ENCODE data around the gene DNAJA1. TPM values are rescaled to one million over a fixed set of nuclear protein-coding genes. Genes with fewer than 3 reads are reported as not detected.

Gene DNAJA1
- polyA plus RNA-seq, 3 donors, result 260 to 290 (median 269) TPM

DNA sequence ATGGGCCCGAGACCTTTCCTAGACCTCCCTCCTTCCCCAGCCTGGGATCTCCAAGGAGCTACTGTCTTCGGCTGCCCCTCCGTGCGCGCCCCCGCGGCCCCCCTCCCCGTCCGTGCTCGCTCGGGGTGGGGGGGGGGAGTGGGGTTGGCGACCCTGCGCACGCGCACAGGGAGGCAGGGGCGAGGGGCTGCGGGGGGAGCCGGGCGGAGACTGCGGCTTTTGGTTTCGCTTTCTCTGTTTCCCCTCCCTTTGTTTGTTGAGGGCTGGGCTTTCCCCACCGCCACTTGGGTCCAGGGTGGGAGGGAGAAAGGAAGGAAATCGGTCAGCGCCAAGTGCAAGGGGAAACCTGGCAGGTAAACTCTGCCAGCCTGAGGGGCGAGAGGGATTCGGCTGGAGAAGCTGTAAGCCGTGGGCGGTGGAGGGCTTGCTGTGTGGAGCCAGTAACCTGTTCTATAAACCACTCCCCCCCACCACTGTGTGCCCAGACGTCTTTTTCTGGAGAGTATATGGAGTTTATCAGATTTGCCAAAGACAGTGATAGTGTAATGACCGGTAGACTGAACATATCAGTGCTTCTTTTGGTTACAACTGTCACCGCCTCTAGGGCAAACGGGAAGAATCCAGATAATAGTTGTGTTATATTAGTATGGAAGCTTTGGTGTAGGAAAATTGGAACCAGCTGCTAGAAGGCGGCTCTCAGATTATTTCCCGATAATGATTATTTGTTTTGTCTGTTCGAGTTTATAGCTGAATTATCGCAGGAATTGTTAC lies 684 bp downstream of the DNAJA1 start:
- peak in 1 of 3 donors; percentile 75 for DNase-seq (ENCODE audit: low read depth in 3 of 3, low spot score in 2 of 3)

DNA sequence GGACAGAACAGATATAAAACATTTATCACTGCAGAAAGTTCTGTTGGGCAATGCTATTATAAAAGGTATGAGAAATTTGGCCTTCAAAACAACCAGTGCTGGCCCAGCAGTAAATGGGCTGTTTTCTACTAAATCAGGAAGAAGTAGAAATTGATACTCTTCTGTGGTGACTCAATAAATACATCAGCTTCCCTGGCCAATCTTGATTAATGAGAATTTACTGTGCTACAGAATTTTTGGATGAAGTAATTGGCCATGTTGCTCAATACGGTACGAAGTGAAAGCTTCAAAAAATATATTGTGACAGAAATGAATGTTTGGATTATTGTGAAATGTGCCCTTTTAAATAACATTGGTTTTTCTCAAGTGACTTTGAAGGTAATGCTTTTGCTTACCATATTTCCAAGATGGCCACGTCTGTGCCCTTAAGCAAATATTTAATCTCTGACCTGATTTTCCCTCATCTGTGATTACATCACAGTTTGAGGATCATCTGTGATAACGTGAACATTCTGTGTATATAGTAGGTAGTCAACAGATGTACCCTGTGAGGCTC lies 4.2 kb downstream of the DNAJA1 start:
- DNase-seq (ENCODE audit: low read depth in 3 of 3, low spot score in 2 of 3), result no peak

DNA sequence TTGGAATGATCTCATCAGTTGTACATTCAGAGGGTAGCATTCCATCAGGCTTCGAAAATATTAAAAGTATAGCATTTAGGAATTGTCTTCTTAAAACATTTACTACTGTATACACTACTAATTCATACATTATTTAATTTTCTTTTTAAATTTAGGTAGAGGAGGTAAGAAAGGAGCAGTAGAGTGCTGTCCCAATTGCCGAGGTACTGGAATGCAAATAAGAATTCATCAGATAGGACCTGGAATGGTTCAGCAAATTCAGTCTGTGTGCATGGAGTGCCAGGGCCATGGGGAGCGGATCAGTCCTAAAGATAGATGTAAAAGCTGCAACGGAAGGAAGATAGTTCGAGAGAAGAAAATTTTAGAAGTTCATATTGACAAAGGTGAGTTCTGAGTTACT lies 5.2 kb downstream of the DNAJA1 start:
- DNase-seq (ENCODE audit: low read depth in 3 of 3, low spot score in 2 of 3), result no peak

DNA sequence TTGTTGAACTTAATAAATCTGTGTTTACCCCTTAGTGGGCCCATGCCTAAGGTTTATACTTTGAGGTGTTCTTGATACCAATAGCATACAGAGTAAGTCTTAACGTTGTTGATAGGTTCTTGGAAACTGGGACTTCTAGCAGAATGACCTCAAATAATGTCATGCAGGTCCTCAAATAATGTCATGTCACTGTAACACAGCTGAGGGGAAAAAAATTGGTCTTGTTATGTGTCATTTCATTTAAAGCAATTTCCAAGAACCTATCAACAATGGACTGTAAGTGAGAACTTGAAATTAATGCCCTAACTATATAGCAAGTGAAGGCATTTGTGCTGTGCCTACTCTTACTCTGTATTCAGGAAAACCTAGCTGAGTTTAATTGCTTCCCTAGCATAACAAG lies 7.2 kb downstream of the DNAJA1 start:
- no peak for DNase-seq (ENCODE audit: low read depth in 3 of 3, low spot score in 2 of 3)

DNA sequence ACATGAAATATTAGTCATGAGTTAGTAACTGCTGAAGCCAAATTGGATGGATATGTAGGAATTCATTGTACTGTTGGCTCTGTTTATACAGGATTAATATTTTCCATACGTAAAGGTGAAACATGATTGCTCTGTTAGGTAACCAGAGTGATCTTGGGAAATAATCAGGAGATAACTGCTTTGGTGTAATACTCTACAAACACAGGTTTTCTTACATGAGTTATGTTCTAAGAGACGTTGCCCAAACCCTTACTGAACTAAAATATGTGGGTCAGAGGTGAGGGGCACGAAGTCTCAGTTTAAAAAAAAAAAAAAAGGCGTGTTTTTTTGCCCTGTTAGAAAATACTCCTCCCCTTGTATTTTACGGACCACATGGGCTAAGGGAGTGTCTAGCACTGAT lies 7.8 kb downstream of the DNAJA1 start:
- no peak for DNase-seq (ENCODE audit: low read depth in 3 of 3, low spot score in 2 of 3)

DNA sequence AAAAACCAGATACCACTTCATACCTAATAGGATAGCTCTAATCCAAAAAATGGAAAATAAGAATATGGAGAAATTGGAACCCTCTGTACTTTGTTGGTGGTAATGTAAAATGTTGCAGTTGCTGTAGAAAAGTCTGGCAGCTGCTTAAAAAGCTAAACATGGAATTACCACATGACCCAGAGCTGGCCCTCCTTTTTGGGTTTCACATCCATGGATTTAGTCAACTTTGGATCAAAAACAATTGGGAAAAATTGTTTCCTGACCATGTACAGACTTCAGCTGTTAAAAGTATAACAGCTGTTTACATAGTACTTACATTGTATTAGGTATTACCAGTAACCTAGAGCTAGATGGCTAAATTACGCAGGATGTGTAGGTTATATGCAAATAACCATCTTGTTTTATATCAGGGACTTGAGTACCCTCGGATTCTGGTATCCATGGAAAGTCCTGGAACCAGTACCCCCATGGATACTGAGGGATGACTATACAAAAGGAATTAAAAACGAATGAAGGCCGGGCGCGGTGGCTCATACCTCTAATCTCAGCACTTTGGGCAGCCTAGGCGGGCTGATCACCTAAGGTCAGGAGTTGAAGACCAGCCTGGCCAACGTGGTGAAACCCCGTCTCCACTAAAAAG lies 15.8 kb downstream of the DNAJA1 start:
- DNase-seq (ENCODE audit: low read depth in 3 of 3, low spot score in 2 of 3), result no peak

DNA sequence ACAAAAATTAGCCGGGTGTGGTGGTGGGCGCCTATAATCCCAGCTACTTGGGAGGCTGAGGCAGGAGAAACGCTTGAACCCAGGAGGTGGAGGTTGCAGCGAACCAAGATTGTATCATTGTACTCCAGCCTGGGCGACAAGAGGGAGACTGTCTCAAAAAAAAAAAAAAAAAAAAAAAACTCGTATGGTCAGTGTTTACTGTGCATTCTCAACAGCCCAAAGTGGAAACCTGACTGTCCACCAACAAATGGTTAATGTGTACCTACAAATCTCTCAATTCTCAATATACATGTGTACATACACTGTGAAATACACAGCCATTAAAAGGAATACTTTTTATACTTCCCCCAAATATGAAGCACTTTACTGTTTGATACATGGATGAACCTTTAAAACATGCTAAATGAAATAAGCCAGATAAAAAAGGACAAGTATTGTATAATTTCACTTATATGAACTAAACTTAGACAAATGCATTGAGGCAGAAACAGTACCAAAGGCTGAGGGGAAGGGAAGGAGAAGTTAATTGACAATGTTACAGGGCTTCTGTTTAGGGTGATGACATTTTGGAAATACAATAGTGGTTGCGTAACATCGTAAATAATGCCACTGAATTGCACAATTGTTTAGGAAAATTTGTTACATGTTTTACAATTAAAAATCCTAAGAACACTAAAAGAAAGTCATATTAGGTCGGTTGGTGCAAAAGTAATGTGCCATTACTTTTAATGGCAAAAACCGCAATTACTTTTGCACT lies 16.5 kb downstream of the DNAJA1 start:
- no peak for DNase-seq (ENCODE audit: low read depth in 3 of 3, low spot score in 2 of 3)

DNA sequence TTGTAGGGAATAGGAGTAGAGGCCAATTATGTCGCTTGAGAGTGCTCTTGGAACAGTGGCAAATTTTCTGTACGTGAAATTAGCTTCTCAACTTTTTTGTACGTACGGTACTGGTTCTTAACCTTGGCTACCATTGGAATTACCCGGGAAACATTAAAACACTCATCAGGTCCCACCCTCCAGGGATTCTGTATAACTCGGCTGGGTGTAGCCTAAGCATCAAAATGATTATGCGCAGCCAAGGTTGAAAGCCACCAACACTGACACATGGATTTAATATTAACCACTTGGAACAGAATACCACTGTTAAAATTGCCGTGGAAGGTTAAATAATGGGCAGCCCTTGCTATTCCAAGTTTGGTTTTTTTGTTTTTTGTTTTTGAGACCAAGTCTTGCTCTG lies 17.4 kb downstream of the DNAJA1 start:
- no peak for DNase-seq (ENCODE audit: low read depth in 3 of 3, low spot score in 2 of 3)

DNA sequence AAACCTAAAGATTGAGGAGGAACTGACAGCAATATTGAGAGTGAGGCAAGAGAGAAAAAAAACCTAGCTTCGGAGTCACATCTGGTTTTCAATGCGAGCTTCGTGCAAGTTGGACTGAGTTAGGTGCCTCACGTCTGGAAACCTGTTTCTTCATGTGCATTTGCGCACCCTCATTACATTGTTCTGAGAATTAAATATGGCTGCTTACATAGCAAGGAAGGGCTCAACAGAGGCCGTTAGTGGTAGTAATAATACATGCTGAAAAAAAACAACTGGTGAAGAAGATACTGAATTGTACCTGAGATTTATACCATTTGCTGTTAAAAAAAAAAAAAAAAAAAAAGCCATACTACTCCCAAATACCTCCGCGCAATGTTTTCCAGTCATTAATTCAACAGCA lies 18.6 kb downstream of the DNAJA1 start:
- DNase-seq (ENCODE audit: low read depth in 3 of 3, low spot score in 2 of 3), result no peak

DNA sequence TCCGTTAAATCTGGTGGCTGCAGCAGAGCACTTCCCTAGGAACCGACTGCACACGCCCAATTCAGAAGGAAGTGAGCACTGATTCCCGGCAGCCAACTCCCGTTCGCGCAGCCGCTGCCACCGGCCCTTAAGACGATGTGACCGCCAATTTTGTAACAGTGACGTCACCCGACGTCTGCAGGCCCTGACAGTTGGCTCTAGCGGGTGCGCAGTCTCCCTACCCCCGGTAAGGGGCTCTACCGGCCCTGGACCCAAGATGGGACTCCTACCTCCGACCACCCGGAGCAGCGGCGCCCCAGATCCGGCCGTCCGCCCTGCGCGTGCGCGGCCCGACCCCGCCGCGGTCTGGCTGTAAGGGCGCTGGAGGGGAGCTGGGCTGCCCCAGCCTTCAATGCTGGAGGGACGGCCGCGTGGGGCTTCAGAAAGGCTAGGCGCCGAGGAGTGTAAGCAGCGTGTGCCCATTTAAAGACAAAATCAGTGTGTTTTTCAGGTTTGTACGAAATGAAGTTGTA lies 19.1 kb downstream of the DNAJA1 start:
- DNase-seq (ENCODE audit: low read depth in 3 of 3, low spot score in 2 of 3), result peak; percentile 70 to 76 (median 73)

DNA sequence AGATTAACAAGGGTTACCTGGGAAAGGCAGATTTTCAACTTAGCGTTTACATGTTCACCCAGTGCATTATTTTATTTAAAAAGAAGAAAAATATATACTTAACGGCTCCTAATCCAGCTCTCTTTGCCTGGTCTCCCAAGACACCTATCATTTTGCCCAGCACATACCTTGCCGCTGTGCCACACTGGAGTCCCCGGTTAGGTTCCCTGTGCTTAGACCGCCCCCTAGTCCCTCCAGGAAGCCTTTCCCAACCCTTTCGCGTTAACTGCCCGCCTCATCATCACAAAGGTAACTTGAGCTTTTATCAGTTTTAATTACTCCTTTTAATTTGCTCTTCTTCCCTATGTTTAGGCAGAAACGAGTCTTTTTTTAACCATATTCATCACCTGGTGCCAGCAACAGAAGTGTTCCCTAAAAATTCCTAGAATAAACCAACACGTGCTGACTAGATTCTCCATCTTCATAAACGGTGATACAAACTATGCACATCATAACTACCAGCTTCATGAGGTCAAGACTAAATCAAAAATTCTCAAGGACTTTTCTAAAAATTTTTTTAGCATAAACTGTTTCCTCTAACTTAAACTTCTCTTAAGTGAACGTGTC lies 19.7 kb downstream of the DNAJA1 start:
- no peak for DNase-seq (ENCODE audit: low read depth in 3 of 3, low spot score in 2 of 3)

DNA sequence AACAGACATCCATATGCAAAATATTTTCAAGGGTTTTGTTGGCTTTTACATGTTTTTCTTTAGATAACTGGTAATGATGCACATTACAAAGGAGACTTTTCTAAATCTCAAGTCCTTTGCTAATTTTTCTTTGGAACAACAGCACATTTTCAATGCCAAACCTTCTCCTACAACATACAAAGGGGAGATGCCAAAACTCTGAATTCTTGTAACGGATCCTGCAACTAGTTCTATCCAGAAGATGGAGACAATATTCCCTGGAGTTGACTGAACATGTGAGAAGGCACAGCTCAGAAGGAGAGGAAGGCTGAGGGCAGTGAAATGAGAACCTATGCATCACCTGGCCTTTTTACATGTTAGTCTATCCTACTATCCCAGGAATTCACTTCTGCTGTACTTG lies 21.0 kb downstream of the DNAJA1 start:
- no peak for DNase-seq (ENCODE audit: low read depth in 3 of 3, low spot score in 2 of 3)

DNA sequence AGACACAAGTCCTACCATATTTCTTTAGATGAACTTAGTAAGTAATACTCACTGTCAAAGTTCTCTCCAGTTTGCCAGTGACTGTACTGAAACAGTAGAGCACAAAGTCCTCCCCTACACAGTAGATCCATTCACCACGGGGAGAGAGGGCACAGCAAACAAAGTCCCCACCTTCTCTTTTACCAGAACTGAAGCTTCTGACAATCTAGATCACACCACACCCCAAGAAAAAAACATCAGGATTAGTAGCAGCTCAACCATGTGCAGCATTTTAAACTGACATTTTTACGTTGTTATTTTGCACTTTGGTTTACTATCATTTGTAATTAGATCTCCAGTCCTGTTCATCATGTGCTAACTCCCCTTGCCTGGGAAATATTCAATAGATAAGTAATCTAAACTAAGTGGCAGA lies 23.0 kb downstream of the DNAJA1 start:
- DNase-seq (ENCODE audit: low read depth in 3 of 3, low spot score in 2 of 3), result no peak

DNA sequence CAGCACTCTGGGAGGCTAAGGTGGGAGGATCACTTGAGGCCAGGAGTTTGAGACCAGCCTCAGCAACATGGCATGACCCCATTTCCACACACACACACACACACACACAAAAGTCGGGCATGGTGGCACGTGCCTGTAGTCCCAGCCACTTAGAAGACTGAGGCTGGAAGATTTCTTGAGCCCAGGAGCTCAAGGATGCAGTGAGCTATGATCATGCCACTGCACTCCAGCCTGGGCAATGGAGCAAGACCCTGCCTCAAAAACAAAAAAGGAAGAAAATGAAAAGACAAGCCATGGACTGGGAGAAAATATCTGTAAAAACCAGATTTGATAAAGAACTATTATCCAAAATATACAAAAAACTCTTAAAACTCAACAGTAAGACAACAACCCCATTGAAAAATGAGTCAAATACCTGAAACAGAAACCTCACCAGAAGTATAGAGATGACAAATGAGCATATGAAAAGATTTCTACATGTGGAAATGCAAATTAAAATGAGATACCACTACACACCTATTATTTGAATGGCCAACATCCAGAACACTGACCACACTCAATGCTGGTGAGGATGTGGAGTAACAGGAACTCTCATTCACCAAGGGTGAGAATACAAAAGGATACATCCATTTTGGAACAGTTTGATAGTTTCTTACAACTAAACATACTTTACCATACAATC lies 24.7 kb downstream of the DNAJA1 start:
- DNase-seq (ENCODE audit: low read depth in 3 of 3, low spot score in 2 of 3), result no peak

DNA sequence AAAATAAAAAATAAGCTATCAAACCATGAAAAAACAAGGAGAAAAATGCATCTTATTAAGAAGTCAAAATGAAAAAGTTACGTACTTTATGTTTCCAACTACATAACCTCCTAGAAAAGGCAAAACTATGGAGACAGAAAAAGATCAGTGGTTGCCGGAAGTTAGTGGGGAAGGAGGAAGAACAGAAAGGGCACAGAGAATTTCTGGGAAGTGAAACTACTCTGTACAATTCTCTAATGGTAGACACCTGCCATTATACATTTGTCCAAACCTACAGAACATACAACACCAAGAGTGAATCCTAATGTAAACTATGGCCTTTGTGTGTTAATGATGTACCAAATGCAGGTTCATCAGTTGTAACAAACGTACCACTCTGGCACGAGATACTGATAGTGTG lies 26.1 kb downstream of the DNAJA1 start:
- DNase-seq (ENCODE audit: low read depth in 3 of 3, low spot score in 2 of 3), result no peak

DNA sequence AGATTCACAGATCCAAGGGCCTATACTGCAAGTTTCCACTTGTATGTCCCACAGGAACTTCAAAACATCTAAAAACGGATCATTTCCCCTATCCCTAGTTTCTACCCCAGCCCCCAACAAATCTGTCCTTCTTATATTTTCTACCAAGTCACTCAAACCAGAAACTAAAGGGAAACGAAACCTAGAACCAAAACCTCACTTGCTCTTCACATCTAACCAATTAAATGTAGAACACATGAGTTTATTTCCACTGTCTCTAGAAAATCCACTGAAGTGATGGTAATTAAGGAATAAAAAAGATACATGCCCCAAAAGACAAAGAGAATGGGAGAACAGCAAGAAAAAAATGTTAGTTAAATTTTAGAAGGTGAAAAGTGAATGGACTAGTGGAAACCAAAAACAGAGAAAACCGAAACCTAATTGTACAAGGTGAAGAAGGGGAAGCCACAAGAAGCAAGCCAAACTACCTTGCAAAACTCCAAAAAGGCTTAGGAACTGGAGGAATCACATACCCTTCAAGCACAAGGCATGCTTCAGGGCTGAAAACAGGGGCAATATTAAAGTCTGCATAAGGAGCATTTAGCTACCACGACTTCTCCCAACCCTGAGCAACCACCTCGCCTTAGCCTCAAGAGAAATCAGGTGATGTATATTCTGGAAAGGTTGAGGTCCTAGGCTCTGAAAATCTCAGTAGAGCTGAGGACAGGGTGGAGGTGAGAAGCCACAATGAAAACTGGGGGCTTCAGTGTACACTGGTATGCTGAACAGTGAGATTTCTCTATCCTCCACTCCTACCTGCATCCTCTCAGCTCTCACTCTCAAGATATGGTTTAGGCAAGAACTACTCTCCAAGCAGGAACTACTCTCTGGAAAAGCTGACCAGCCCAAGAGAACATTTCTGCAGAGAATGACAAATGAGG lies 40.3 kb downstream of the DNAJA1 start:
- DNase-seq (ENCODE audit: low read depth in 3 of 3, low spot score in 2 of 3), result no peak

DNA sequence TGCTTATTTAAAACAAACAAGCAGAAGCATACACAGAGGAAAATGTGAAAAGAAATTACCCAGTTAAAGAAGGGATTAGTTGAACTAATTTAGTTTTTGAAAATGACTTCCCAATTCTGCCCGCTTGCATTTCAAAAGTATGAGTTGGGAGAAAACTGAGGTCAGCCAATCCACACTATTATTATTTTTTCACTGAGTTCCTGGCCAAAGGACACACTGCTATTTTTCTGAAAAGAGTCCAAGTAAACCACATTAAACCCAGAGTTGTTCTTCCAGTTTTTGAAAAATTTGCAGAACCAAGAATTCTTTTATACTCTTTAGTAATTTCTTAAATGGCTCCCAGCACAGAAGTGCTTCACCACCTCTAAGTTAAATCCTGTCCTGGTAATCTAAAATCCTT lies 43.9 kb downstream of the DNAJA1 start:
- no peak for DNase-seq (ENCODE audit: low read depth in 3 of 3, low spot score in 2 of 3)

DNA sequence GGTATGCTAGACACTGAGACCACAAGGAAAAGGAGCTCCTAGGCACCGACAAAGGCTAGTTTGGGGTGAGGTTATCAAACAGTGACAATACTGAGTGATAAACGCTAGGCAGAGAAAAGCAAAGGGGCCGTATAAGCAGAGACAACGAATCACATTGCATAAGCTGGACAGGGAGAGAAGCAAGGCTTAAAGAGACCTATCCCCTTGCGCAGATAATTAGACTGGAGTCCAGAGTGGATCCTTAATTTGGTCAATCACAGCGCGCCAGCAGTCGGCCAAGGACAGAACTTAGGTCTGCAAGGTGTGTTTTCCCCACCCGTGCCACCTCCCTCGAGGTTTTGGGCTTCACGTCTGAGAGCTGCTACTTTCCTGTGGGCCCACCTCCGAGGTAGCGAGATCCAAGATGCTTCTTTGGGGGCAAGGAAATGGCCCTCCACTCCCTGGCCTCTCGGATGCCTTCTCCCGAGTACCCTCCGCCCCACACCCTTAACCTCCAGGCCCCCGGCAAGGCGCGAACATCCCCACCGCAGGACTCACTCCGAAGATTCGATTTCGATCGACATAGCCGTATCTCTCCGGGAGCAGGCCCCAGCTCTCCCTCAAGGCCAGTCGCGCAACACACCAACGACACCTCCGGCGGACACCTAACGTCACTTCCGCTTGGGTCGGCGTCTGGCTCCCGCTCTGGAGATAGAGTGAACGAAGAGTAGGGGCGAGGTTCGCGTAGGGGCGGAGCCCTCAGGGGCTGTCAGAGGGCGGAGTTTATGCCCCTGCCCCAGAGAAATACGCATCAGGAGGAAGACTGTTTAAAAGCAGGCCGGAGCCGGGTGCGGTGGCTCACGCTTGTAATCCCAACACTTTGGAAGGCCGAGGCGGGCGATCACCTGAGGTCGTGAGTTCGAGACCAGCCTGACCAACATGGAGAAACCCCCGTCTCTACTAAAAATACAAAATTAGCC lies 51.3 kb downstream of the DNAJA1 start, which contains the start of gene SMU1:
Gene SMU1 (minus strand): TSS at position 629 of the 959 bp plus-strand sequence. CDS start 66 bp downstream, at position 563.
- peak; percentile 93 to 98 (median 96) for DNase-seq (ENCODE audit: low read depth in 3 of 3, low spot score in 2 of 3)
